Astrocyte (in vitro differentiated cells and primary cell): ENCODE data around the gene BPHL. TPM values are rescaled to one million over a fixed set of nuclear protein-coding genes. Genes with fewer than 3 reads are reported as not detected.

Experiments
- DNase-seq: peaks from one replicate; pipeline ENCODE4 v3.0.0-alpha.2; 2010; ENCODE audit warnings: low read depth
- FAIRE-seq: peaks from 2 replicates; lab custom pipeline; 2011; peaks lifted over from hg19 to GRCh38; lab: Jason Lieb, UNC
- H2AFZ ChIP-seq: 2 replicates; pipeline ENCODE4 v1.6.0; 2012; ENCODE audit warnings: low read depth, low read length, inconsistent platforms
- H3K27ac ChIP-seq: 2 replicates; pipeline ENCODE4 v1.5.1; 2011; ENCODE audit warnings: low read depth, low read length, inconsistent platforms
- H3K27me3 ChIP-seq: 2 replicates; pipeline ENCODE4 v1.6.0; 2011; ENCODE audit warnings: low read length, inconsistent platforms; ENCODE audit not compliant: insufficient read depth
- H3K36me3 ChIP-seq: 2 replicates; pipeline ENCODE4 v1.5.1; 2011; ENCODE audit warnings: low read length, inconsistent platforms; ENCODE audit not compliant: insufficient read depth
- H3K4me1 ChIP-seq: 2 replicates; pipeline ENCODE4 v1.5.1; 2011; ENCODE audit warnings: low read length, inconsistent platforms; ENCODE audit not compliant: insufficient read depth
- H3K4me2 ChIP-seq: 2 replicates; pipeline ENCODE4 v1.6.0; 2012; ENCODE audit warnings: low read length, inconsistent platforms
- H3K4me3 ChIP-seq: 2 replicates; pipeline ENCODE4 v1.5.1; 2011; ENCODE audit warnings: low read depth, mild to moderate bottlenecking, low read length, inconsistent platforms; ENCODE audit not compliant: insufficient read depth
- H3K79me2 ChIP-seq: 2 replicates; pipeline ENCODE4 v1.6.0; 2012; ENCODE audit warnings: mild to moderate bottlenecking, low read length, inconsistent platforms; ENCODE audit not compliant: insufficient read depth
- H3K9ac ChIP-seq: 2 replicates; pipeline ENCODE4 v1.6.0; 2012; ENCODE audit warnings: mild to moderate bottlenecking, low read length, inconsistent platforms
- H3K9me3 ChIP-seq: 2 replicates; pipeline ENCODE4 v1.5.1; 2012; ENCODE audit warnings: low read depth, mild to moderate bottlenecking, low read length, inconsistent platforms; ENCODE audit not compliant: insufficient read depth
- H4K20me1 ChIP-seq: 2 replicates; pipeline ENCODE4 v1.6.0; 2012; ENCODE audit warnings: low read length, inconsistent platforms; ENCODE audit not compliant: insufficient read depth
- H3K27ac Mint-ChIP-seq: one replicate; pipeline ENCODE4 v1.8.0; 2021; ENCODE audit warnings: mild to moderate bottlenecking, mixed read lengths; ENCODE audit not compliant: unreplicated experiment
- H3K27me3 Mint-ChIP-seq: one replicate; pipeline ENCODE4 v1.8.0; 2021; ENCODE audit warnings: low read depth, mixed read lengths; ENCODE audit not compliant: unreplicated experiment
- H3K36me3 Mint-ChIP-seq: one replicate; pipeline ENCODE4 v1.8.0; 2021; ENCODE audit warnings: low read depth, mixed read lengths; ENCODE audit not compliant: unreplicated experiment
- H3K4me1 Mint-ChIP-seq: one replicate; pipeline ENCODE4 v1.8.0; 2021; ENCODE audit warnings: low read depth, mixed read lengths; ENCODE audit not compliant: unreplicated experiment
- H3K4me3 Mint-ChIP-seq: one replicate; pipeline ENCODE4 v1.8.0; 2021; ENCODE audit warnings: mild to moderate bottlenecking, moderate library complexity, mixed read lengths; ENCODE audit not compliant: unreplicated experiment
- H3K9me3 Mint-ChIP-seq: one replicate; pipeline ENCODE4 v1.8.0; 2021; ENCODE audit warnings: mild to moderate bottlenecking, mixed read lengths; ENCODE audit not compliant: unreplicated experiment
- CTCF ChIP-seq: IDR thresholded peaks from 2 replicates; pipeline ENCODE4 v1.5.1; 2011; ENCODE audit warnings: low read depth, mild to moderate bottlenecking, inconsistent platforms, low read length, moderate library complexity; ENCODE audit not compliant: insufficient read depth
- EZH2 ChIP-seq: IDR thresholded peaks from 2 replicates; pipeline ENCODE4 v1.6.1; 2012; ENCODE audit warnings: mild to moderate bottlenecking, low read length, inconsistent platforms; ENCODE audit not compliant: insufficient read depth
- total RNA-seq: library from RNA; stranded (reverse); gene quantifications from 2 replicates; pipeline ENCODE4 v1.2.1, GENCODE V29; 2021

The BPHL gene
- total RNA-seq, 1 donor from 2014 or later = 22.7 TPM

DNA sequence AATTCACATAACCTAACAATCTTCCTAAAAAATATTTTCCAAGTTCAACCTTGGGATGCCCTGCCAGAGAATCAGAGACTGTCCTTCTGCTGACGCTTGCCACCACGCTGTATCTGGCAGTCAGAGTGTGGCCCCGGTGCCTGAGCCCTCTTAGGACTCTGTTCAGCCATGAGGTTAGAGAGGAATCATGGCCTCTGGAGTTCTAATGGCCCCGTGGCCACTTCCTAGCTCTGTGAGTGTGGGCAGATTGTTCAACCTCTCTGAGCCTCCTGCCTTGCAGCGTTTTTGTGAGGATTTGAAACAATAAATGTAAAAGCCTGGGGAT is 2.2 kb downstream of the BPHL start:
- Histone ChIP-seq H3K4me2 (no peak overlapping the region), H3K27me3 (no peaks in the 10 kb centered on the region), H3K9me3 (no peaks in the 10 kb centered on the region), H2AFZ (no peak overlapping the region), H3K36me3 (no peaks in the 10 kb centered on the region), H3K9ac (no peak overlapping the region), H3K79me2 (peaks cover 7% of the 10 kb centered on the region), H3K4me3 (no peak overlapping the region), H3K27ac (no peak overlapping the region), H4K20me1 (no peaks in the 10 kb centered on the region), H3K4me1 (peaks cover 14% of the 10 kb centered on the region)
- no peaks in the 10 kb centered on the region for H3K36me3 Mint-ChIP-seq
- TF ChIP-seq EZH2 (no peak), CTCF (no peak)
- H3K4me1 Mint-ChIP-seq = peaks cover 4% of the 10 kb centered on the region
- FAIRE-seq = no peak
- no peaks in the 10 kb centered on the region for H3K27me3 Mint-ChIP-seq
- no peak overlapping the region for H3K4me3 Mint-ChIP-seq
- H3K9me3 Mint-ChIP-seq = no peaks in the 10 kb centered on the region
- DNase-seq = no peak
- H3K27ac Mint-ChIP-seq = no peak overlapping the region

DNA sequence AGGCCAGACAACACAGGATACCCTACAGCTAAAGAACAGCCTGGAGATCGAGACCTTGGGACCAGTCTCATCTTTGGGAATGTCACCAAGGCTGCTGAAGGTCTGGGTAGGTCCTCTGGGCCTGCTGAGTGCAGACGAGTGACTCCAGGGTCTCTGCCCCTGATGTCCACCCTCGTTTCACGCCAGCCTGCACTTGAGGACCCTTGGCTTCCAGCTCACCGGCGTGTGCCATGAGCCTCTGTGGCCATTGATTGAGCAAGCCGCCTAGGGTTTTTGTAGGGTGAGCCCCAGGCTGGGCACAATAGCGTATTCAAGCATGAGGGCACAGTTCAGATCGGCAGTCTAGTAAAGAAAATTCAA is 4.3 kb downstream of the BPHL start:
- Mint-ChIP-seq H3K27ac (no peak overlapping the region), H3K9me3 (no peaks in the 10 kb centered on the region)
- no peak for FAIRE-seq

DNA sequence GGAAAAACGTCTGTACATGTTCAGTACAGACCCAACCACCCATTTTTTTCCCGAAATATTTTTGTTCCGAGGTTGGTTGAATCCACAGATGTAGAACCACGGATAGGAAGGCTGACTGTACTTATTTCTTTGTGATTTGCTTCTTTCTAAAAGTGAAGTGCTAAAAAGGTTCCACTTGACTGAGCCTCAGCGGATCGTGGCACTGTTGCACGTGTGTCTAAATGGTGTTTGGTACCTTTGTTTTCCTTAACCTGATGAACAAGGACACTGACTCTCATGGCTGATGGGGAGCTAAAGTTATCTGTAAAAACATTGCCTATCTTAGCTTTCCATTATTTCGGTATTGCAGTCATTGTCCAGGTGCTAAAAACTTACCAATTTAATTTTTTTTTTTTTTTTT is 6.2 kb downstream of the BPHL start:
- H3K4me3 Mint-ChIP-seq = no peak overlapping the region
- H3K36me3 Mint-ChIP-seq = peaks cover 2% of the 10 kb centered on the region
- Histone ChIP-seq H3K27me3 (no peaks in the 10 kb centered on the region), H3K79me2 (no peaks in the 10 kb centered on the region), H3K36me3 (no peaks in the 10 kb centered on the region), H4K20me1 (no peaks in the 10 kb centered on the region), H3K9ac (no peak overlapping the region), H3K4me1 (peaks cover under 1% of the 10 kb centered on the region), H3K9me3 (no peaks in the 10 kb centered on the region), H3K4me3 (no peak overlapping the region), H3K4me2 (no peak overlapping the region), H3K27ac (no peak overlapping the region), H2AFZ (no peak overlapping the region)
- FAIRE-seq (no peak), DNase-seq (no peak)
- no peaks in the 10 kb centered on the region for H3K27me3 Mint-ChIP-seq
- H3K9me3 Mint-ChIP-seq = no peaks in the 10 kb centered on the region
- TF ChIP-seq CTCF (no peak), EZH2 (no peak)
- no peak overlapping the region for H3K27ac Mint-ChIP-seq
- no peaks in the 10 kb centered on the region for H3K4me1 Mint-ChIP-seq

More for the DNA sequence above, 4.3 kb downstream of the BPHL start:
- Histone ChIP-seq H3K27ac (no peak overlapping the region), H3K9me3 (no peaks in the 10 kb centered on the region), H4K20me1 (no peaks in the 10 kb centered on the region), H3K4me3 (no peak overlapping the region), H3K9ac (no peak overlapping the region), H3K36me3 (no peaks in the 10 kb centered on the region), H3K4me2 (no peak overlapping the region), H3K27me3 (no peaks in the 10 kb centered on the region), H2AFZ (no peak overlapping the region), H3K79me2 (peaks cover 7% of the 10 kb centered on the region), H3K4me1 (peaks cover 11% of the 10 kb centered on the region)
- Mint-ChIP-seq H3K4me1 (no peaks in the 10 kb centered on the region), H3K4me3 (peak overlapping the region; percentile 13), H3K36me3 (no peaks in the 10 kb centered on the region), H3K27me3 (no peaks in the 10 kb centered on the region)
- no peak for DNase-seq
- TF ChIP-seq EZH2 = no peak
- TF ChIP-seq CTCF = no peak
